SIG-M5 (cell line): ENCODE data around the gene FER.
"Not testable (repeated sequence)": the region's sequence is repeated elsewhere in the genome, so short reads cannot be mapped to it uniquely, and the experiment has no call there.

Experiments used
- DNase-seq: peaks from one replicate; lab custom pipeline; 2025; lab: John Stamatoyannopoulos, UW

Gene FER

DNA sequence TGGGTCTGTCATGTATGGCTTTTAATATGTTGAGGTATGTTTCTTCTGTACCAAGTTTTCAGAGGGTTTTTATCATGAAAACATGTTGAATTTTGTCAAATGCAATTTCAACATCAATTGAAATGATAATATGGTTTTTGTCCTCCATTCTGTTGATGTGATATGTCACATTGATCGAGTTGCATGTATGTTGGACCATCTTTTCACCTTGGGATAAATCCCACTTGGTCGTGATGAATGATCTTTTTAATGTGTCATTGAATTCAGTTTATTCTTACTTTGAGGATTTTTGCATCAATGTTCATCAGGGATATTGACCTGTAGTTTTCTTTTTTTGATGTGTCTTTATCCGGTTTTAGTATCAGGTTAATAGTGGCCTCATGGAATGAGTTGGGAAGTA, 373.5 kb downstream of the FER start:
- DNase-seq = no peak

DNA sequence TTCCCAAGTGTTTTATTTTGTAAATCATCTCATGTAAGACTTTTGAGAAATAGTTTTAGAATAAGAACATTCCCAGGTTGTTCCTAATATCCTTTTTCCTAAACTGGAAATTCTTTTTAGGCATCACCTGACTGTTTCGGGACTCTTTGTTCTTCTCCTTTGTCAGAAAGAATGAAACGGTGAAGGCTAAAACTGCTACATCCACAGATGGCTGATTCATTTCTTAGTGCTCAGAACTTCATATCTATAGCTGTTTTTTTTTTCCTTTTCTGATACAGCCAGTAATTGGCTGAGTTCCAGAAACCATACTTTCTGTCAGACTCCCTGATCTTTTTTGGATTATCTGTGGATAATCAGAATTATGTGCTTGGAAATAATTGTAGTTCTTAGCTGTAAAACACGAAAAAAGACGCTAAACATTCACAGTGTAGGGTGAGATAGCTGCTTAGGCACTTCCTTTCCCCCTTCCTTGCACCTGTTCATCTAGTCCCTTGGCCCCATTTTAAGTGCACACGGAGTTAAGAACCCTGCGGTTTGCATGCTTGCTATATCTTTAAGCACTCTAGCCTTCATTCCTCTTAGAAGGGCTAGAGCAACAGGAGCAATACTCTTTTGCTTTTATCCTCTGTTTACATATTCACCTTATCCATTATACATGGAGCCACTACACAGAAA, 378.2 kb downstream of the FER start:
- no peak for DNase-seq

DNA sequence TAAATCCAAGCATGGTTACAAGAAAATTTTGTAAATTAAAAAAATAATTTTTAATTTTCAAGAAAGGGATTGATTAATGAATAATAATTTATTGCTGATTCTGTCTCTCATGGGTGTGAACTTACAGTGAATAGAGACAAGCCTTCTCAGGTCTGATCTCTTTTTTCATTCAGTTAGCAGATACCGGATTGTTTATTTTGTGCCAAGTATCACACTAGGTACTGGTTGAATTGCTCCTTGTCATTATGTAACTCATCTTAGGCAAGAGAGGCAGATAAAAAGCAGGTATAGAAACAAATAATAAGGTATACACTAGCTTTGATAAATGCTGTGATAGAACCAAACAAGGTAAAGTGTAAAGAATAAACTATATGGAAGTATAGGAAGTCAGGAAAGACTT, 378.8 kb downstream of the FER start:
- DNase-seq = no peak

DNA sequence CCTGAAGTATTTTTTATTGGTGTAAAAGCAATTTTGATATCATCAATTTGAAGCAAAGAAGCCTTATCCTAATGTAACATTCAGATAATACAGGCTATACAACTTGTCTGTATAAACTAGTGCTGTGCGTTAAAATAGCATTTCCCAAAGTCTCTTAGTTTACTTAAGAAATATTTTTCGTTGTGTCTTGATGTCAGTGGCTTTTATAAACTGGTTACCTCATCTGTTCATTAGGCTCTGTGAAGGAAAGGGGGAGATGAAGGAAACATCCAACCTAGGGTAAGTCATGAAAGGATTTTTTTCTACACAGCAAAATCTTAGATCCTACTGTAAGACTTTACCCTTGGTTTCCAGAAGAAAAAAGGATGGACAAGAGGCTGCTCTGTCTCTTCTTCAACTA, 389.2 kb downstream of the FER start:
- DNase-seq = no peak

DNA sequence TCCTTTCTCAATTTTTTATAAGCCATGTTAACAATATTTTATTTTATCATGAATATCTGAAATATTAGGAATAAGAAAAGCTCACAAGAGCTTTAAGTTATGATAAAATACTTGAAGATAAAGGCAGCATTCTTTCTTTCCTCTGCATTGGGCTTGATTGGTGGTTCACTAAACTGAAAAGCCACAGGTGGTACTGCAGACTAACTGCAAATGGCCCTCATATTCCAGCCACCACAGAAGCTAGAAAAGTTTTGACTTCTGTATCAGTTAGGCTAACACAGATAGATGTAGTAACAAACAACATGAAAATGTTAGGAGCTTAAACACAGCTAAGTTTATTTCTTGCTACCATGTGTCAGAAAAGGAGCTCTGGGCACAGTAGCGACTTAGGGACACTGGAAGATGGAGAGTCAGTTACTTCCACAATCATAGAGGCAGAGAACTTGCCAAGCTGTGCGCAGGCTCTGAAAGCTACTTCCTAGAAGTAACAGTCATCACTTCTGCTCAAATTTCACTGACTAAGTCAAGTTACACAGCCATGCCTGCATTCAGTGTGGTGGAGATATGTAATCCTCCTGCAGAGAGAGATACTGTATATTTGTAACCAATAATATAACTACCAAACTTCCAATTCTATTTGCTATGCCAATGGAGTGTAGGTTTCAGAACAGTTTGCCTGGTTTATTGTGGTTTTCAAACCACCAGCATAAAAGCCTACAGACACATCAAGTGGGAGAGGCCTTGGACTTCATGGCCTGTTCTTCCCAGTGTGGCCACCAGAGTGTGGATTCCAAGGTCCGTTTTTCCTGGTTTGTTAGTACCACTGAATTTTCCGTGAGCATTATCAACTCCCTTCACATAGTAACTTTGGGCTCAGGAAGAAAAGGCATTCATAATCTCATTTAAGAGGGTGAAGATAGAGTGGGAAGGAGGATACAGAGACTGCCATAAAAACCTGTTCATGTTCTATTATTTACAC, 393.8 kb downstream of the FER start:
- no peak for DNase-seq

DNA sequence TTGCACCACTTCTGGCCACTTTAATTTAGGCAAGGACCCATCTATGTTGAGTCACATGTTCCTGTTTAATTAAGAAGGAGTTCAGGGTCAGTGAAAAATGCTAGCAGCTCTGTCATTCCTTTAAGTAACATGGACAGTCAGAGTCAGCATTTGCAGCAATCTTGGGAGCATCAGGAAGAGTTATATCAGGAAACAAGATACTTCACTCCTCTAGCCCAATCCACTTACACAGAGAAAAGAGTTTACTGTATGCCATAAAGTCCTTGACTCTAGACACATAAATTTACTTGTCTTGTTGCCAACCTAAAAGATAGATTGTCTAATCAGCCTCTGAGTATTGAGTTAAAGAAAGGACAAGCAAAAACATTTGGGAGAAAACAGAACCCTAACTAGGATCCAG, 395.3 kb downstream of the FER start:
- no peak for DNase-seq

DNA sequence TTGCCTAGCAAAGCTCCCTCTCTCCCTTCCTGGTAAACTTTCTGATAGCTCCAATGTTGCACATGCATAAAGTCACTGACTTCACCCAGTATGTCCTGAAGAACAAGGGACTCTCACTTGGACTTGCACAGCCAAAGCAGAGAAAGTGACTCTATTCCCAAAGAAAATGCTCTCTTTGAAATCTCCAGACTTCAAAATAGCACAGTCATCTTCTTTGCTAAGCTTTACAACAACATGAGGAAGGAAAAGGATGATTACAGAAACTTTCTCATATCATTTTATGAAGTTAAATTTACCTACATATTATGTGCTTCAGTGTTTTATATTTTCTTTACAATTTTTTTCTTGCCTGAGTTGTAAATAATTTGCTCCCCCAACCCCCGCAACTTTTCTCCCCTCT, 397.4 kb downstream of the FER start:
- no peak for DNase-seq

- no peak for DNase-seq
These were observed 398.9 kb downstream of the FER start for GRCh38 chr5:109146591-109146990.

DNA sequence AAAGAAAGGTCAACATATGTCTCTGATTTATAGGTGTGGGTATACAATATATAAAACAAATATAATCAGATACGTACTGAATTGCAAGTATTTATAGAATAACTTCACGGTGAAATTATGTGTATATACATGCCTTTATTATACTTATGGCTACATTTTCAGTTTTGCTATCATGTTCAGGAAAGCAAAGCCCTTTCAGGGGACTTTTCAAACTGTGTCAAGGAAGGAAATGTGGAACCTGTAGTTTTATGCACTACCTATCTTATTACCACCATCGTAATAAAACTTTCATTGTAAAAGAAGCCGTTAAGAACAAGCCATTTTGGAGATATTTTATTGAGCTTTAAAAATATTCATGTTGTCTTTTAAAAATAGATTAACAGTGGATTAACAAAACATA, 404.9 kb downstream of the FER start:
- DNase-seq = no peak

DNA sequence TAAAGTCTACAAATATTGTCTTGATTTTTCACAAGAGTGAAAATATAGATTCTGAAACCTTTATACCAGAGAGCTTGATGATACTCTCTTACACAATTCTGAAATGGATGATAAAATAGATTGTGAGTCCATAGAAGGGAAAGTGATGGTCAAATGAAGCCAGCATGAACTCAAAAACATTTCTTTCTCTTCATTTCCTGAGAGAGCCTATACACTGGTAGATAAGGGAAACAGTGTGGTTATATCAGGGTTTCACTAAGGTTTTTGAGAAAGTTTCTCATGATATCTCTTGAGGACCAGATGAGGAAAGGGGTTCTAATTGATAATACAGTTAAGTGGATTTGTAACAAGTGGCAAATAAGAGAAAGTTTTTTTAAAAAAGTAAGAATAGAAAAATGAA, 407.9 kb downstream of the FER start:
- no peak for DNase-seq

- no peak for DNase-seq
These were observed 409.2 kb downstream of the FER start for GRCh38 chr5:109156885-109157284.

GRCh38 chr5:109160468-109160867, 412.8 kb downstream of the FER start:
- no peak for DNase-seq

DNA sequence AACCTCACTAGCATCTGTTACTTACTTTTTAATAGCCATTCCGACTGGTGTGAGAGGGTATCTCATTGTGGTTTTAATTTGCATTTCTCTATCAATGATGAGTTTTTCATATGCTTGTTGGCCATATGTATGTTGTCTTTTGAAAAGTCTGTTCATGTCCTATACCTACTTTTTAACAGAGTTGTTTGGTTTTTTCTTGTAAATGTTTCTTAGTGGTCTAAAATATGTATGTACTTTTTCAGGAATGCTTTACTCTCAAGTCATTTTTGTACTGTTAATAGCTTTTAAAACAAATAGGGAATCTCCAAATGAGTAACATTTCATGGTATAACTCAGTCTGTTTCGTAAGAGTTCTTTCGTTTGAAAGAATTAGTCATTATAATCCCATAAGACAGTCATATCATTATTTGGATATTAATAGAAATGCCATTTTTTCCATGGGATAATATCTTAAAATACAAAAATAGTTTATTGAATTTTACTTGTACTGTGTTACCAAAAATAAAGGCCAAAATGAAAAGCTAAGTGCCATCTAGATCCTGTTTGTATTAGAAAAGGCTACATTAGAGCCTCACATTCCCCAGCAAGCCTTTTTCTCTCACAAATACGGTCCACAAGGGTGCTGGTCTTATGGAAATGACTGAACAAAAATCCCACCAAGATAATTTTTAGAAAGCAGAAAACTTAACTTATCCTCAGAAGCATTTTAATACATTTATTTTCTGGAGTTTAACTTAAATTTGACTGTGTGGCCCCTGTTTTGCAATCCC, 414.4 kb downstream of the FER start:
- no peak for DNase-seq

DNA sequence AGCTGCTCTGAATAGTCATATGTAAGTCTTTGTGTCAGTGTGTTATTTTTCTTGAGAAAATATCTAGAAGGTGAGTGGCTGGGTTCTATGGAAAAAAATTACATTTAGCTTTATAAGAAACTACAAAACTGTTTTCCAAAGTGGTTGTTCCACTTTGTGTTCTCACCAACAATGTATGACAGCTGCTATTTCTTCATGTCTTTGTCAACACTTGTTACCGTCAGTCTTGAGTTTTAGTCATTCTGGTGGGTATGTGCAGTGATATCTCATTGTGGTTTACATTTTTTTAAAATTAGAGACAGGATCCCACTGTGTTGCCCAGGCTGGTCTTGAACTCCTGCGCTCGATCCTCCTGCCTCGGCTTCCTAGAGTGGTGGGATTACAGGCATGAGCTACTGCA, 415.6 kb downstream of the FER start:
- no peak for DNase-seq

GRCh38 chr5:109164001-109164400, 416.3 kb downstream of the FER start:
- no peak for DNase-seq

GRCh38 chr5:109167586-109167985, 419.9 kb downstream of the FER start:
- no peak for DNase-seq

DNA sequence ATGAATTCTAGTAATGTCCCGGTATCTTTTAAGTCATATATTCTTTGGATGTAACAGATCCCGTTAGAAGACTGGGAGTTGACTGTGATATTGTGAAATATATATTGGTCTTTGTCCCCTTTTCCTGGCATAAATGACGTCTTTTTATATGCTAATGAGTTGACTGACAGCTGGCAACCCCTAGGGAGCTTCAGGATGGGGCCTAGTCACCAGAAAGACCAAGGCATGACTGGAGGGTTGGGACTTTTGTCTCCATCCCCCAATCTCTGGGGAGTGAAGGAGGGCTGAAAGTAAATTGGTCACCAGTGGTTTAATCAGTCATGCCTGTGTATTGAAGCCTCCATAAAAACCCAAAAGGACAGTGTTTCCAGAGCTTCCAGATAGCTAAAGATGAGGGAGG, 420.5 kb downstream of the FER start:
- DNase-seq = no peak

DNA sequence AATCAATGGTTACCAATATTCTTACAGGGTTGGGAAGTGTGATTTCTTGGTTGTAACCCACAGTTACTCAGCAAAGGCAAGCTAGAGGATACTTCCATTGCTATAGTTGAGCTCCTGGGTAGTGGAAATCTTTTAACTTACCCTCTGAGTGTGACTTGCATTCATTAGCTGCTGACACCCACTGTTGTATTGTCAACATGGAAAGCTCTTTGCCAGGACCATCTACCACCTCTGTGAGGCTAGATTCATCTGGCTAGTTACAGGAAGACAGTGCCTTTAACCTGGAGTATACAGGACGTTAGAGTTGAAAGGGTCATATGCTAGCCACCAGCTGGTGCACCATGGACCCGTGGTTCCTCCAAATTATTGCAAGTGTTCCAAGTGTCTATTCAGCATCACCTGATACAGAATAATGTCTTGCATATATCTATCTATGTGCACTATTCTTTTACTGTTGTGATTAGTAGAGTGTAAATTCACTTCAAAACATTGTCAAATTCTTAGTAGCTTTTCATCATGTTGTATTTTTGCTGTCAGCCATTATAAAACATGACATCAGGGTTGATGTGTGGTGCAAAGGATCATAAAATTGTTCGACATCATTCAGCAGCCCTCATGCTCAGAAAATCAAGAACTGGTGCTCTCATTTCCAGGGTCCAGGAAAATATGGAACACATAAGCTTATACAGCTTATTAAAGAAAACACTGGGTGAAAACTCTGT, 423.1 kb downstream of the FER start:
- no peak for DNase-seq

DNA sequence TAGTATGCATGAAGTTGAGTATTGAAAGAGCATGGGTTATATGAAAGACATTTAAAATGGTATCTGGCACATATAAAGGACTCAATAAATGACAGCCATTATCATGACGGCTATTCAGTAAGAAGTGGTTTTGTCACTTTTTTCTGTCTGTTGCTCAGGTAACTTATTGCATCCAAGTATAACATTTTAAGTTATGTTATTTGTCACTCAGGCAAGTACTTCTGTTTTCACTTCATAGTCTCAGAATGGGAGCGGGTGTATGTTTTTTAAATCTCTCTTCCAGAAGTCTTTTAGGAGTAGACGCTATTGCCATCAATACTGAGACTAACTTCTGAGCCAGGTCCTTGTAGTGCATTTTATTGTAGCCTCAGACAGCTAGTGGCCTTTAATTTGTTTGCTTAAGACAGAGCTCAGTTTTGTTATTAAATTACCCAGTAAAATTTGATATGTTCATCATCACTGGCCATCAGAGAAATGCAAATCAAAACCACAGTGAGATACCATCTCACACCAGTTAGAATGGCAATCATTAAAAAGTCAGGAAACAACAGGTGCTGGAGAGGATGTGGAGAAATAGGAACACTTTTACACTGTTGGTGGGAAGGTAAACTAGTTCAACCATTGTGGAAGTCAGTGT, 423.9 kb downstream of the FER start:
- not testable (repeated sequence) for DNase-seq

DNA sequence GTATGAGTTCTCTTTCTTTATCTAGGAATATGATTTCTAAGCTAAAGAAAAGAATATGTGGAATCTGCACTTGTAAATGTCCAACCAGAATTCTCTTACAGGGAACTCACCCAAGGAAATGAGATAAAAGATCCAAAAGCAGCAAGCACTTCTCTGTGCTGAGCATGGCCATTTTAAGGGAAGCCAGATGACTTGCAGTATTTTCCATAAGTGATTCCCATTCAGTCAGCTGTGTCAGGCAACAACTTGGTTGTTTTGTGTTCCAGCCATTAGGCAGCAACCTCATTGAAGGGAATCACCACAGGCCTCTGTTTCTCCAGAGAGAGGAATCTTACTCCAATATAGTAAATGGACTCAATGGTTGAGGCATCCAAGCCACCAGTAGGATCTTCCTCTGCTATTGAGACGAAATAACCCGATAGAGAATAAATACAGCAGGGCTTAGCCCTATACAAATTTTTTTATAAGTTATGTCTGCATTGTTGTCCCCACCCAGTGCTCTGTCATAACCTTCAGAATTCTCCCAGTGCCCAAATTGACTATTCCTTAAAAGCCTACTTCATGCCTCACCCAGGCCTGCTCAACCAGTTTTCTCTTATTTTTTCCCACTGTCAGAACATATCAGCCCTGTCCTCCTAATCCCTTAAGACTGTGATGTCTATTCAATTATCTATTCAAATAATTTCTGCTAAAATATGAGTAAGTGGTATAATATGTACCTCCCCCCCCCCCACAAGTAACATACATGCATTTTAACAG, 425.5 kb downstream of the FER start:
- no peak for DNase-seq

DNA sequence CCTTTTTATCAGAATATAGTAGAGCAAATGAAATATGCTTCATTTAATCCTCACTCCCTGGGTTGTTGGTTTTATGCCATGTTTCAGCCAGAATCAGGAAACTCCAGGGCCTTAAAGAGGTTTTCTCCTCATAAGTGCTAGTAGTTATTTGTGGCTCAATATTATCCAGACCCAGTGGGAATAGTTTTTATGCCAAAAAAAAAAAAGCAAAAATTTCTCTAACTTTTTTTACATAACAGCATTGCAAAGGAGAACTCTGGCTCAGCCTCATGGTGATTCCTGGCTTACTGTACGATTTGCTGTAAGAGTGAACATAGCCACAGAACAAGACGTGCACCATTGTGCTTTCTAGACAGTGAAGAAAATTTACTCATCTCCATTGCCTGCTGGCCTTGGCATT, 429.5 kb downstream of the FER start:
- no peak for DNase-seq
